Measurements from ENCODE around the gene CMTM3. TPM values are rescaled to one million over a fixed set of nuclear protein-coding genes. Genes with fewer than 3 reads are reported as not detected.
"Not testable (repeated sequence)": the region's sequence is repeated elsewhere in the genome, so short reads cannot be mapped to it uniquely, and the experiment has no call there.

The CMTM3 gene
- total RNA-seq, 1 experiment from 2014 or later = 25.5 TPM

- peaks cover 9% of the 10 kb centered on the region for H3K36me3 Mint-ChIP-seq (ENCODE audit: insufficient read depth, unreplicated experiment)
- no peaks in the 10 kb centered on the region for H3K36me3 ChIP-seq (ENCODE audit: control insufficient read depth, insufficient read depth, low read length)
- no peak overlapping the region for H3K27ac Mint-ChIP-seq (ENCODE audit: unreplicated experiment)
- no peaks in the 10 kb centered on the region for H3K9me3 Mint-ChIP-seq (ENCODE audit: unreplicated experiment)
- no peak for DNase-seq
- CTCF ChIA-PET = interaction anchor here (1.0 to 4.2 kb wide), 2 partner anchors 10 to 53 kb away, joined by 3 to 39 read pairs; no protein-coding TSS in a partner anchor
- H3K4me3 Mint-ChIP-seq (ENCODE audit: unreplicated experiment) = no peak overlapping the region
- H3K4me1 Mint-ChIP-seq (ENCODE audit: low read depth, unreplicated experiment) = peaks cover 6% of the 10 kb centered on the region
- intact Hi-C loops (cut with micrococcal nuclease; ENCODE audit: unreplicated experiment) = loop anchor here (5.0 kb wide), 1 partner anchor 206 kb away; no protein-coding TSS in a partner anchor
- no peak for TF ChIP-seq CTCF (IDR thresholded peaks at IDR 0.05; ENCODE audit: insufficient read depth in 1 of 2, low read depth in 1 of 2, low read length in 1 of 2, severe bottlenecking in 1 of 2, unreplicated experiment in 1 of 2)
- no peaks in the 10 kb centered on the region for H3K4me1 ChIP-seq
- H3K27me3 Mint-ChIP-seq (ENCODE audit: insufficient read depth, unreplicated experiment) = no peaks in the 10 kb centered on the region
- POLR2A ChIA-PET = no interaction called here
- H3K9me3 ChIP-seq = no peaks in the 10 kb centered on the region
- H3K4me3 ChIP-seq (ENCODE audit: low read depth, low read length) = no peak overlapping the region
- BruUV-seq (replicated peaks) = no TSS peak
- no peaks in the 10 kb centered on the region for H3K27me3 ChIP-seq (replicated peaks; ENCODE audit: control insufficient read depth, insufficient read depth, low read length)
Measured at GRCh38 chr16:66661210-66661560, 56.7 kb downstream of the CMTM3 start.

GRCh38 chr16:66661671-66662346 lies 57.3 kb downstream of the CMTM3 start:
- H3K36me3 Mint-ChIP-seq (ENCODE audit: insufficient read depth, unreplicated experiment); H3K4me1 Mint-ChIP-seq (ENCODE audit: low read depth, unreplicated experiment); H3K27ac Mint-ChIP-seq (ENCODE audit: unreplicated experiment); H3K4me1 ChIP-seq; H3K36me3 ChIP-seq (ENCODE audit: control insufficient read depth, insufficient read depth, low read length); H3K4me3 ChIP-seq (ENCODE audit: low read depth, low read length); H3K9me3 Mint-ChIP-seq (ENCODE audit: unreplicated experiment); DNase-seq; BruUV-seq (replicated peaks); H3K4me3 Mint-ChIP-seq (ENCODE audit: unreplicated experiment); H3K27me3 ChIP-seq (replicated peaks; ENCODE audit: control insufficient read depth, insufficient read depth, low read length); POLR2A ChIA-PET; H3K27me3 Mint-ChIP-seq (ENCODE audit: insufficient read depth, unreplicated experiment); H3K9me3 ChIP-seq: not testable (repeated sequence)
- intact Hi-C loops (cut with micrococcal nuclease; ENCODE audit: unreplicated experiment) = loop anchor here (1.0 to 5.0 kb wide), 3 partner anchors 33 to 205 kb away; no protein-coding TSS in a partner anchor
- CTCF ChIA-PET = interaction anchor here (1.7 to 4.2 kb wide), 3 partner anchors 10 to 206 kb away, joined by 9 to 39 read pairs (median 16); no protein-coding TSS in a partner anchor

DNA sequence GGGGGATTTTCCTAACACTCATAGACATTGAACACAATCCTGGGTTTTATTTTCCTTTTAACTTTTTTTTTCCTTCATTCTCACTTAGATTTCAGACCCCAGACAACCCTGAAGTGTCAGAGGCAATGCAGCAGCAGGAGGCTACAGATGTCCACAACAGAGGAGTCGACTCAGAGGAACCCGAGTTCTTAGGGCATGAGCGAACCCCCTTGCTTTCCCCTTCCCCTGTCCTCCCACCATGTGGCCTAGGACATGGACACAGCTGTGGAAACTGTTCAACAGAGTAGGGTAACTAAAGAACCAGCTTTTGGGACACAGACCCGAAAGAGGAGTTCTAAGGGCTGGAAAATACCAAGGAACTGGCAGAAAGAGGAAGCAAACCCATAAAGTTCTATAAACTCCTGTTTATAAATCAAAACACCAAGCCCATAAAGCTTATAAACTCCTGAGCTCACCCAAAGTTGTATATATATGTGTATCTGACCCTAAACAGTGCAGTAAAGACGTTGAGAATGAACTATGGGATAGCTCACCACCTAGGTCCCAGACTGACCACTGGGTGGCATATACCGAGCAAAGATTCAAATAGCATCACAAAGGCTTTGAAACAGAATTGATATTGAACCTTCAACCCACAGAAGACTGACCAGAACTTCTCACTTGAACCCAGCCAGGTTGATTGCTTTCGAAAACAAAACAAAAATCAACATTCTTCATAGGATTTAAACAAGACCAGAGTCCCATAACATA lies 58.1 kb downstream of the CMTM3 start:
- TF ChIP-seq CTCF (IDR thresholded peaks at IDR 0.05; ENCODE audit: insufficient read depth in 1 of 2, low read depth in 1 of 2, low read length in 1 of 2, severe bottlenecking in 1 of 2, unreplicated experiment in 1 of 2) = peak; percentile 47 to 65
- H3K36me3 ChIP-seq (ENCODE audit: control insufficient read depth, insufficient read depth, low read length) = no peaks in the 10 kb centered on the region
- H3K27me3 ChIP-seq (replicated peaks; ENCODE audit: control insufficient read depth, insufficient read depth, low read length) = no peaks in the 10 kb centered on the region
- no peaks in the 10 kb centered on the region for H3K4me1 ChIP-seq
- Mint-ChIP-seq H3K9me3 (ENCODE audit: unreplicated experiment) (no peaks in the 10 kb centered on the region), H3K27ac (ENCODE audit: unreplicated experiment) (no peak overlapping the region), H3K27me3 (ENCODE audit: insufficient read depth, unreplicated experiment) (no peaks in the 10 kb centered on the region), H3K4me1 (ENCODE audit: low read depth, unreplicated experiment) (peaks cover 6% of the 10 kb centered on the region), H3K36me3 (ENCODE audit: insufficient read depth, unreplicated experiment) (peaks cover 9% of the 10 kb centered on the region), H3K4me3 (ENCODE audit: unreplicated experiment) (no peak overlapping the region)
- no TSS peak for BruUV-seq (replicated peaks)
- no peak overlapping the region for H3K4me3 ChIP-seq (ENCODE audit: low read depth, low read length)
- DNase-seq = peak in 1 of 2 experiments; percentile 38
- ChIA-PET POLR2A (no interaction called here), CTCF (interaction anchor here (0.6 to 4.2 kb wide), 11 partner anchors 9 to 205 kb away, joined by 3 to 39 read pairs (median 5); partner anchors contain the start of gene NAE1)
- no peaks in the 10 kb centered on the region for H3K9me3 ChIP-seq
- intact Hi-C loops (cut with micrococcal nuclease; ENCODE audit: unreplicated experiment) = loop anchor here (1.0 to 5.0 kb wide), 3 partner anchors 32 to 205 kb away; no protein-coding TSS in a partner anchor

Other genes with a start within 250 kb of the CMTM3 start
- gene CDH5, start 238.0 kb upstream of the CMTM3 start, total RNA-seq (2022) = 0.25 and 0.26 TPM in 2 replicates
- not detected in 2 replicates for gene BEAN1, start 177.4 kb upstream of the CMTM3 start, total RNA-seq (2022)
- gene TK2, start 54.6 kb upstream of the CMTM3 start, total RNA-seq (2022) = 18.2 and 19.3 TPM in 2 replicates
- 96.4 and 103 TPM in 2 replicates for gene CKLF, start 52.1 kb upstream of the CMTM3 start, total RNA-seq (2022)
- 5.6 and 7.1 TPM in 2 replicates for gene CMTM1, start 38.3 kb upstream of the CMTM3 start, total RNA-seq (2022)
- gene CMTM2, start 25.2 kb upstream of the CMTM3 start, total RNA-seq (2022) = not detected in 2 replicates
- 106 and 108 TPM in 2 replicates for gene CMTM4, start 92.0 kb downstream of the CMTM3 start, total RNA-seq (2022)
- 180 and 182 TPM in 2 replicates for gene DYNC1LI2, start 146.9 kb downstream of the CMTM3 start, total RNA-seq (2022)
- not detected in 2 replicates for gene TERB1, start 196.9 kb downstream of the CMTM3 start, total RNA-seq (2022)
- 141 and 146 TPM in 2 replicates for gene NAE1, start 226.3 kb downstream of the CMTM3 start, total RNA-seq (2022)
- 0.35 and 0.68 TPM in 2 replicates for gene CA7, start 239.7 kb downstream of the CMTM3 start, total RNA-seq (2022)

All from Caco-2 (cell line).